Liver (tissue), 3 donors: ENCODE results near the gene AATK.

ENCODE experiments used
- FOXA1 ChIP-seq: IDR thresholded peaks from 2 replicates; pipeline ENCODE4 v1.6.1; 2016; ENCODE audit warnings: antibody characterized with exemption
- NR2F2 ChIP-seq: IDR thresholded peaks from 2 replicates; pipeline ENCODE4 v1.6.1; 2016; ENCODE audit warnings: antibody characterized with exemption
- RAD21 ChIP-seq, 2 donors: IDR thresholded peaks; 2 replicates each; pipeline ENCODE4 v1.6.1; 2016; ENCODE audit warnings: antibody characterized with exemption in 2 of 2, mild to moderate bottlenecking in 2 of 2
- YY1 ChIP-seq: IDR thresholded peaks from 2 replicates; pipeline ENCODE4 v1.6.1; 2016; ENCODE audit warnings: antibody characterized with exemption, mild to moderate bottlenecking
- TF ChIP-seq, protein P1 (sequence below): IDR thresholded peaks from 2 replicates; pipeline ENCODE4 v1.6.1; 2016; ENCODE audit warnings: antibody characterized with exemption
- TF ChIP-seq, protein P2 (sequence below): fragments of 150-350 bp; IDR thresholded peaks from 2 replicates; pipeline ENCODE4 v1.5.1; 2017; ENCODE audit warnings: improper control_type of control experiment, low read depth, low read length; ENCODE audit not compliant: missing input control
- TF ChIP-seq, protein P3 (sequence below): IDR thresholded peaks from 2 replicates; pipeline ENCODE4 v1.6.1; 2016; ENCODE audit warnings: antibody characterized with exemption, mild to moderate bottlenecking
- donor health status: healthy.
- donor health status: healthy.

DNA sequence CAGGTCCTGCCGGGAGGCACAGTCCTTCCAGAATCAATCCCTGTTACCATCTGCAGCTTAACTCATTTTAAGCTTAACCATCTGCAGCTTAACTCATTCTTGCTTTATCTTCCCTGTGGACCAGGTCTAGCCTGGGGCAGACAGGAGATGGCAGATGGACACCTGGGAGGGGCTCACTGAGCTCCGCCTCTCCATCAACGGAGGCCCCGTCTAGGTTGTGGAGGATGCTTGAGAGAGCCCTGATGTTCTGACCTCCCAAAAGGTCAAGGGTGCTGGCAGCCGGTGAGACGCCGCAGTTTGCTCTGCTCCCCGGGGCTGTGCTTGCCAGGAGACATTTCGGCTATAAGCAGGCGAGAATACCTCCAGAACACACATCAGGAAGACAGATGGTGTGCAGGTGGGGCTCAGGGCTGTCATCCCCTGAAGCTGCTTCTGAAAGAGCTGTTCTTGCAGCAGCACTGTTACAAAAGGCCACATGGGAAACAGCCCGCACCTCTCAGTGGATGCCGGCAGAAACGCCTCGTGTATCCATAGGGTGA is 89.8 kb downstream of the AATK start:
- TF ChIP-seq NR2F2 (no peak), RAD21 (IDR thresholded peaks at IDR 0.05) (no peak), YY1 (no peak), FOXA1 (no peak)
- TF ChIP-seq, protein P1, sequence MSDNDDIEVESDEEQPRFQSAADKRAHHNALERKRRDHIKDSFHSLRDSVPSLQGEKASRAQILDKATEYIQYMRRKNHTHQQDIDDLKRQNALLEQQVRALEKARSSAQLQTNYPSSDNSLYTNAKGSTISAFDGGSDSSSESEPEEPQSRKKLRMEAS: no peak
- TF ChIP-seq, protein P2, sequence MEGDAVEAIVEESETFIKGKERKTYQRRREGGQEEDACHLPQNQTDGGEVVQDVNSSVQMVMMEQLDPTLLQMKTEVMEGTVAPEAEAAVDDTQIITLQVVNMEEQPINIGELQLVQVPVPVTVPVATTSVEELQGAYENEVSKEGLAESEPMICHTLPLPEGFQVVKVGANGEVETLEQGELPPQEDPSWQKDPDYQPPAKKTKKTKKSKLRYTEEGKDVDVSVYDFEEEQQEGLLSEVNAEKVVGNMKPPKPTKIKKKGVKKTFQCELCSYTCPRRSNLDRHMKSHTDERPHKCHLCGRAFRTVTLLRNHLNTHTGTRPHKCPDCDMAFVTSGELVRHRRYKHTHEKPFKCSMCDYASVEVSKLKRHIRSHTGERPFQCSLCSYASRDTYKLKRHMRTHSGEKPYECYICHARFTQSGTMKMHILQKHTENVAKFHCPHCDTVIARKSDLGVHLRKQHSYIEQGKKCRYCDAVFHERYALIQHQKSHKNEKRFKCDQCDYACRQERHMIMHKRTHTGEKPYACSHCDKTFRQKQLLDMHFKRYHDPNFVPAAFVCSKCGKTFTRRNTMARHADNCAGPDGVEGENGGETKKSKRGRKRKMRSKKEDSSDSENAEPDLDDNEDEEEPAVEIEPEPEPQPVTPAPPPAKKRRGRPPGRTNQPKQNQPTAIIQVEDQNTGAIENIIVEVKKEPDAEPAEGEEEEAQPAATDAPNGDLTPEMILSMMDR: no peak
- TF ChIP-seq, protein P3, sequence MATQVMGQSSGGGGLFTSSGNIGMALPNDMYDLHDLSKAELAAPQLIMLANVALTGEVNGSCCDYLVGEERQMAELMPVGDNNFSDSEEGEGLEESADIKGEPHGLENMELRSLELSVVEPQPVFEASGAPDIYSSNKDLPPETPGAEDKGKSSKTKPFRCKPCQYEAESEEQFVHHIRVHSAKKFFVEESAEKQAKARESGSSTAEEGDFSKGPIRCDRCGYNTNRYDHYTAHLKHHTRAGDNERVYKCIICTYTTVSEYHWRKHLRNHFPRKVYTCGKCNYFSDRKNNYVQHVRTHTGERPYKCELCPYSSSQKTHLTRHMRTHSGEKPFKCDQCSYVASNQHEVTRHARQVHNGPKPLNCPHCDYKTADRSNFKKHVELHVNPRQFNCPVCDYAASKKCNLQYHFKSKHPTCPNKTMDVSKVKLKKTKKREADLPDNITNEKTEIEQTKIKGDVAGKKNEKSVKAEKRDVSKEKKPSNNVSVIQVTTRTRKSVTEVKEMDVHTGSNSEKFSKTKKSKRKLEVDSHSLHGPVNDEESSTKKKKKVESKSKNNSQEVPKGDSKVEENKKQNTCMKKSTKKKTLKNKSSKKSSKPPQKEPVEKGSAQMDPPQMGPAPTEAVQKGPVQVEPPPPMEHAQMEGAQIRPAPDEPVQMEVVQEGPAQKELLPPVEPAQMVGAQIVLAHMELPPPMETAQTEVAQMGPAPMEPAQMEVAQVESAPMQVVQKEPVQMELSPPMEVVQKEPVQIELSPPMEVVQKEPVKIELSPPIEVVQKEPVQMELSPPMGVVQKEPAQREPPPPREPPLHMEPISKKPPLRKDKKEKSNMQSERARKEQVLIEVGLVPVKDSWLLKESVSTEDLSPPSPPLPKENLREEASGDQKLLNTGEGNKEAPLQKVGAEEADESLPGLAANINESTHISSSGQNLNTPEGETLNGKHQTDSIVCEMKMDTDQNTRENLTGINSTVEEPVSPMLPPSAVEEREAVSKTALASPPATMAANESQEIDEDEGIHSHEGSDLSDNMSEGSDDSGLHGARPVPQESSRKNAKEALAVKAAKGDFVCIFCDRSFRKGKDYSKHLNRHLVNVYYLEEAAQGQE: no peak
